Measurements from ENCODE around the gene PLCD4. TPM values are rescaled to one million over a fixed set of nuclear protein-coding genes. Genes with fewer than 3 reads are reported as not detected.

Gene PLCD4
- total RNA-seq (2014; rRNA removed; shearing (Covaris generic)): 0.32 and 0.53 TPM in 2 replicates
- polyA plus RNA-seq (2015; cell fraction: cytosol; rRNA removed): 0.34 and 1.2 TPM in 2 replicates
- polyA plus RNA-seq (2015; cell fraction: nucleus; rRNA removed): 5.3 and 16.3 TPM in 2 replicates

GRCh38 chr2:218607436-218608115 is at the start of gene PLCD4:
Gene PLCD4 (plus strand): TSS chr2:218607899. CDS start chr2:218615740, 7,841 bp downstream.
- in situ Hi-C loops (cut with HindIII; ENCODE audit: low pct_unique_long_range_greater_than_20kb, low sequenced_read_pairs): no loop called here
- DNase-seq (ENCODE audit: low read depth, low spot score): peak; percentile 49

- in situ Hi-C loops (cut with HindIII; ENCODE audit: low pct_unique_long_range_greater_than_20kb, low sequenced_read_pairs): no loop called here
- no peak for DNase-seq (ENCODE audit: low read depth, low spot score)
Observed at GRCh38 chr2:218557941-218558340, 49.8 kb upstream of the PLCD4 start.

GRCh38 chr2:218558986-218559385 is 48.7 kb upstream of the PLCD4 start:
- no peak for DNase-seq (ENCODE audit: low read depth, low spot score)
- in situ Hi-C loops (cut with HindIII; ENCODE audit: low pct_unique_long_range_greater_than_20kb, low sequenced_read_pairs): no loop called here

GRCh38 chr2:218564056-218564455 is 43.6 kb upstream of the PLCD4 start:
- DNase-seq (ENCODE audit: low read depth, low spot score): no peak
- in situ Hi-C loops (cut with HindIII; ENCODE audit: low pct_unique_long_range_greater_than_20kb, low sequenced_read_pairs): no loop called here

GRCh38 chr2:218566296-218566695 is 41.4 kb upstream of the PLCD4 start:
- DNase-seq (ENCODE audit: low read depth, low spot score): no peak
- in situ Hi-C loops (cut with HindIII; ENCODE audit: low pct_unique_long_range_greater_than_20kb, low sequenced_read_pairs): no loop called here

GRCh38 chr2:218567797-218568189 is 39.9 kb upstream of the PLCD4 start:
- no peak for DNase-seq (ENCODE audit: low read depth, low spot score)
- in situ Hi-C loops (cut with HindIII; ENCODE audit: low pct_unique_long_range_greater_than_20kb, low sequenced_read_pairs): no loop called here

GRCh38 chr2:218568190-218569037 is 39.3 kb upstream of the PLCD4 start, which contains the start of the genes CNOT9 and USP37:
Gene CNOT9 (plus strand): TSS chr2:218568839. CDS start chr2:218568955, 116 bp downstream.
Gene USP37 (minus strand): TSS chr2:218568351. CDS start chr2:218558653, 9,698 bp downstream.
- in situ Hi-C loops (cut with HindIII; ENCODE audit: low pct_unique_long_range_greater_than_20kb, low sequenced_read_pairs): no loop called here
- DNase-seq (ENCODE audit: low read depth, low spot score): peak; percentile 97

- DNase-seq (ENCODE audit: low read depth, low spot score): peak; percentile 43
- in situ Hi-C loops (cut with HindIII; ENCODE audit: low pct_unique_long_range_greater_than_20kb, low sequenced_read_pairs): no loop called here
Observed at GRCh38 chr2:218569038-218569431, 38.7 kb upstream of the PLCD4 start.

GRCh38 chr2:218569661-218570500 is 37.8 kb upstream of the PLCD4 start:
- peak; percentile 59 for DNase-seq (ENCODE audit: low read depth, low spot score)
- in situ Hi-C loops (cut with HindIII; ENCODE audit: low pct_unique_long_range_greater_than_20kb, low sequenced_read_pairs): no loop called here

GRCh38 chr2:218570850-218571249 is 36.8 kb upstream of the PLCD4 start:
- no peak for DNase-seq (ENCODE audit: low read depth, low spot score)
- in situ Hi-C loops (cut with HindIII; ENCODE audit: low pct_unique_long_range_greater_than_20kb, low sequenced_read_pairs): no loop called here

GRCh38 chr2:218576854-218577253 is 30.8 kb upstream of the PLCD4 start:
- DNase-seq (ENCODE audit: low read depth, low spot score): no peak
- in situ Hi-C loops (cut with HindIII; ENCODE audit: low pct_unique_long_range_greater_than_20kb, low sequenced_read_pairs): no loop called here

GRCh38 chr2:218577482-218578220 is 30.0 kb upstream of the PLCD4 start:
- in situ Hi-C loops (cut with HindIII; ENCODE audit: low pct_unique_long_range_greater_than_20kb, low sequenced_read_pairs): no loop called here
- no peak for DNase-seq (ENCODE audit: low read depth, low spot score)

- DNase-seq (ENCODE audit: low read depth, low spot score): no peak
- in situ Hi-C loops (cut with HindIII; ENCODE audit: low pct_unique_long_range_greater_than_20kb, low sequenced_read_pairs): no loop called here
Observed at GRCh38 chr2:218578272-218578877, 29.3 kb upstream of the PLCD4 start.

- in situ Hi-C loops (cut with HindIII; ENCODE audit: low pct_unique_long_range_greater_than_20kb, low sequenced_read_pairs): no loop called here
- DNase-seq (ENCODE audit: low read depth, low spot score): no peak
Observed at GRCh38 chr2:218582076-218582475, 25.6 kb upstream of the PLCD4 start.

- peak; percentile 33 for DNase-seq (ENCODE audit: low read depth, low spot score)
- in situ Hi-C loops (cut with HindIII; ENCODE audit: low pct_unique_long_range_greater_than_20kb, low sequenced_read_pairs): no loop called here
Observed at GRCh38 chr2:218583983-218584850, 23.5 kb upstream of the PLCD4 start.

GRCh38 chr2:218585541-218585940 is 22.2 kb upstream of the PLCD4 start:
- in situ Hi-C loops (cut with HindIII; ENCODE audit: low pct_unique_long_range_greater_than_20kb, low sequenced_read_pairs): no loop called here
- no peak for DNase-seq (ENCODE audit: low read depth, low spot score)
